Stimulated activated naive CD4-positive, alpha-beta T cell treated with Interleukin-2 at 50 U/mL for 16 hours (primary cell): Measurements from ENCODE around the gene LIN52.

ENCODE experiments used
- DNase-seq: peaks from one replicate; lab custom pipeline; 2025; lab: John Stamatoyannopoulos, UW

Gene LIN52

GRCh38 chr14:74237441-74237840 lies 152.7 kb downstream of the LIN52 start:
- DNase-seq = no peak

GRCh38 chr14:74238974-74239847 lies 154.5 kb downstream of the LIN52 start, which contains the start of gene VSX2:
Gene VSX2, plus strand, starts transcription at chr14:74239449. Its CDS starts 113 bp downstream, at chr14:74239562.
- DNase-seq = no peak

GRCh38 chr14:74239848-74240793 lies 155.4 kb downstream of the LIN52 start:
- DNase-seq = no peak

GRCh38 chr14:74240794-74241651 lies 156.3 kb downstream of the LIN52 start:
- no peak for DNase-seq

GRCh38 chr14:74241652-74242017 lies 156.9 kb downstream of the LIN52 start:
- no peak for DNase-seq

GRCh38 chr14:74242021-74242779 lies 157.4 kb downstream of the LIN52 start:
- no peak for DNase-seq

GRCh38 chr14:74242780-74243042 lies 158.0 kb downstream of the LIN52 start:
- no peak for DNase-seq

GRCh38 chr14:74243051-74243450 lies 158.3 kb downstream of the LIN52 start:
- DNase-seq = no peak

GRCh38 chr14:74244115-74244514 lies 159.4 kb downstream of the LIN52 start:
- DNase-seq = no peak

GRCh38 chr14:74245292-74245691 lies 160.5 kb downstream of the LIN52 start:
- DNase-seq = no peak

- no peak for DNase-seq
These were observed 161.8 kb downstream of the LIN52 start for GRCh38 chr14:74246542-74246941.

GRCh38 chr14:74248017-74248416 lies 163.3 kb downstream of the LIN52 start:
- DNase-seq = no peak

- DNase-seq = no peak
These were observed 164.9 kb downstream of the LIN52 start for GRCh38 chr14:74249433-74250375.
